RWPE2 (cell line): ENCODE measurements around the gene RPN1.

ENCODE experiments used
- ATAC-seq: fragments of 200-7000 bp; cut with Tn5 transposase; 3 replicates; pipeline ENCODE4 v1.9.1; 2021; ENCODE audit warnings: low read depth
- DNase-seq: peaks from one replicate; pipeline ENCODE4 v3.0.0-alpha.2; 2020; ENCODE audit warnings: low spot score
- H3K27ac ChIP-seq: fragments of 450-650 bp; 2 replicates; pipeline ENCODE4 v1.5.1; 2017; ENCODE audit warnings: mild to moderate bottlenecking; ENCODE audit not compliant: poor library complexity, severe bottlenecking
- H3K27me3 ChIP-seq: fragments of 250-450 bp; sonication (Bioruptor Pico); 2 replicates; pipeline ENCODE4 v1.5.1; 2021; ENCODE audit warnings: mild to moderate bottlenecking, moderate library complexity; ENCODE audit not compliant: insufficient read depth, poor library complexity, severe bottlenecking
- H3K36me3 ChIP-seq: fragments of 250-450 bp; sonication (Bioruptor Pico); 2 replicates; pipeline ENCODE4 v1.5.1; 2020; ENCODE audit warnings: low read depth, mild to moderate bottlenecking, moderate library complexity
- H3K4me1 ChIP-seq: fragments of 250-450 bp; sonication (Bioruptor Pico); 2 replicates; pipeline ENCODE4 v1.5.1; 2021; ENCODE audit warnings: mild to moderate bottlenecking, moderate library complexity; ENCODE audit not compliant: insufficient read depth, poor library complexity, severe bottlenecking
- H3K4me3 ChIP-seq: fragments of 250-450 bp; sonication (Bioruptor Pico); 2 replicates; pipeline ENCODE4 v1.5.1; 2021; ENCODE audit warnings: mild to moderate bottlenecking, moderate library complexity; ENCODE audit not compliant: severe bottlenecking
- H3K9me3 ChIP-seq: fragments of 250-450 bp; sonication (Bioruptor Pico); 2 replicates; pipeline ENCODE4 v1.5.1; 2021; ENCODE audit warnings: mild to moderate bottlenecking, moderate library complexity; ENCODE audit not compliant: severe bottlenecking
- CTCF ChIP-seq: fragments of 450-650 bp; IDR thresholded peaks from one replicate; pipeline ENCODE4 v1.5.1; 2017; ENCODE audit warnings: mild to moderate bottlenecking, moderate library complexity; ENCODE audit not compliant: poor library complexity, severe bottlenecking

The RPN1 gene

GRCh38 chr3:128617557-128618397, 32.8 kb downstream of the RPN1 start:
- DNase-seq (peak; percentile 93), ATAC-seq (peak; percentile 76)
- Histone ChIP-seq H3K9me3 (no peaks in the 10 kb centered on the region), H3K36me3 (peaks cover 56% of the 10 kb centered on the region), H3K4me3 (peak overlapping the region; percentile 38), H3K27ac (peak overlapping the region; percentile 26), H3K4me1 (peaks cover 13% of the 10 kb centered on the region), H3K27me3 (no peaks in the 10 kb centered on the region)
- TF ChIP-seq CTCF, result peak; percentile 98

GRCh38 chr3:128617270-128617556, 33.4 kb downstream of the RPN1 start:
- no peak for ATAC-seq
- H3K4me3 ChIP-seq, result peak overlapping the region; percentile 38
- peaks cover 51% of the 10 kb centered on the region for H3K36me3 ChIP-seq
- no peak for DNase-seq
- TF ChIP-seq CTCF, result no peak
- no peaks in the 10 kb centered on the region for H3K9me3 ChIP-seq
- H3K4me1 ChIP-seq, result peaks cover 13% of the 10 kb centered on the region
- peak overlapping the region; percentile 26 for H3K27ac ChIP-seq
- no peaks in the 10 kb centered on the region for H3K27me3 ChIP-seq

- no peaks in the 10 kb centered on the region for H3K9me3 ChIP-seq
- H3K27ac ChIP-seq, result no peak overlapping the region
- ATAC-seq, result no peak
- peaks cover 13% of the 10 kb centered on the region for H3K4me1 ChIP-seq
- peaks cover 46% of the 10 kb centered on the region for H3K36me3 ChIP-seq
- H3K4me3 ChIP-seq, result no peak overlapping the region
- no peak for DNase-seq
- no peak for TF ChIP-seq CTCF
- no peaks in the 10 kb centered on the region for H3K27me3 ChIP-seq
Observed at GRCh38 chr3:128616516-128617269, 33.9 kb downstream of the RPN1 start.

DNA sequence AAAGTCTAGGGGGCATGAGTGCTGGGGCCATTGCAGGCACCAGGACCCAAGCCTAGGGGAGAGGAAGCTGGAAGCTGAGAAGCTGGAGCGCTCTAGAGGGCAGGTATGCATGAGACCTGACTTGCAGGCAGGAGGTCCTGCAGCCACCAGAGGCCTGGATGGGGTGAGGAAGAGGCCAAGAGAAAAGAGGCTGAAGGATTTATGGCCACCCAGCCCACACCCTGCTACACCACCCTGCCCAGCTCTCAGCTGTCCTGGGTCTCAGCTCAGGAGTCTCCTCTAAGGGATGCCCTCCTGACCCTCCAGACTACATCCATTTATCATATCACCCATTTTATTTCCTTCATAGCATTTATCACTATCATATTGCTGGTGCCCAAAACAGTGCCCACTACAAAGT, 36.5 kb downstream of the RPN1 start:
- Histone ChIP-seq H3K27me3 (no peaks in the 10 kb centered on the region), H3K36me3 (peaks cover 21% of the 10 kb centered on the region), H3K9me3 (no peaks in the 10 kb centered on the region), H3K27ac (no peak overlapping the region), H3K4me1 (peaks cover 4% of the 10 kb centered on the region), H3K4me3 (no peak overlapping the region)
- DNase-seq (no peak), ATAC-seq (no peak)
- no peak for TF ChIP-seq CTCF
